Astrocyte of the cerebellum (primary cell): ENCODE data around the gene PFKP.

ENCODE experiments used
- DNase-seq: peaks from one replicate; pipeline ENCODE4 v3.0.0-alpha.2; 2011; ENCODE audit warnings: low read depth
- H3K4me3 ChIP-seq: 2 replicates; pipeline ENCODE4 v1.5.1; 2011; ENCODE audit warnings: mild to moderate bottlenecking, low read depth, low read length, moderate library complexity
- in situ Hi-C: cut with HindIII; loops from 2 replicates; pipeline ENCODE4 v1.10.0; 2017; ENCODE audit warnings: low sequenced_read_pairs
- TF ChIP-seq, protein P1 (sequence below): IDR thresholded peaks from 2 replicates; pipeline ENCODE4 v1.5.1; 2012; ENCODE audit warnings: low read length, low read depth, moderate library complexity, mild to moderate bottlenecking; ENCODE audit errors: missing control alignments

Gene PFKP

DNA sequence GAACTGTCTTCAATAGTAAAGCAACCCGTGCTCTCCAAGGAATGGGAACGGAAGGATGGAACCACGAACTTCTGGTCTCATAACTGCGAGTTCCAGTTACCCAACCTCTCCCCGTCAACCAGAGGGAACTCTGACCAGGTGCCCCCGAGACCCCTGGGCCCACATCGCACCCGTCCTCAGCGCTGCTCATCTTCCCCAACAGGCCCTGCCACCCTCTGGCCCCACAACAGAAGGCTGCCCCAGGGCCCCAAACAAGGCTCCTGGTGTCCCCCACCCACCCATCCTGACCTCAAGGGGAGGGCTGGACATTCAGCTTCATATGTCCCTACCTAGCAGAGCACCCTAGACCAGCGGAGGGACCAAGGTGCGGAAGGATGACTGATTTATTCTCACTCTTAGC is 82.6 kb downstream of the PFKP start:
- in situ Hi-C loops, result no loop called here
- no peak for DNase-seq
- TF ChIP-seq, protein P1, sequence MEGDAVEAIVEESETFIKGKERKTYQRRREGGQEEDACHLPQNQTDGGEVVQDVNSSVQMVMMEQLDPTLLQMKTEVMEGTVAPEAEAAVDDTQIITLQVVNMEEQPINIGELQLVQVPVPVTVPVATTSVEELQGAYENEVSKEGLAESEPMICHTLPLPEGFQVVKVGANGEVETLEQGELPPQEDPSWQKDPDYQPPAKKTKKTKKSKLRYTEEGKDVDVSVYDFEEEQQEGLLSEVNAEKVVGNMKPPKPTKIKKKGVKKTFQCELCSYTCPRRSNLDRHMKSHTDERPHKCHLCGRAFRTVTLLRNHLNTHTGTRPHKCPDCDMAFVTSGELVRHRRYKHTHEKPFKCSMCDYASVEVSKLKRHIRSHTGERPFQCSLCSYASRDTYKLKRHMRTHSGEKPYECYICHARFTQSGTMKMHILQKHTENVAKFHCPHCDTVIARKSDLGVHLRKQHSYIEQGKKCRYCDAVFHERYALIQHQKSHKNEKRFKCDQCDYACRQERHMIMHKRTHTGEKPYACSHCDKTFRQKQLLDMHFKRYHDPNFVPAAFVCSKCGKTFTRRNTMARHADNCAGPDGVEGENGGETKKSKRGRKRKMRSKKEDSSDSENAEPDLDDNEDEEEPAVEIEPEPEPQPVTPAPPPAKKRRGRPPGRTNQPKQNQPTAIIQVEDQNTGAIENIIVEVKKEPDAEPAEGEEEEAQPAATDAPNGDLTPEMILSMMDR, result no peak
- no peak overlapping the region for H3K4me3 ChIP-seq

DNA sequence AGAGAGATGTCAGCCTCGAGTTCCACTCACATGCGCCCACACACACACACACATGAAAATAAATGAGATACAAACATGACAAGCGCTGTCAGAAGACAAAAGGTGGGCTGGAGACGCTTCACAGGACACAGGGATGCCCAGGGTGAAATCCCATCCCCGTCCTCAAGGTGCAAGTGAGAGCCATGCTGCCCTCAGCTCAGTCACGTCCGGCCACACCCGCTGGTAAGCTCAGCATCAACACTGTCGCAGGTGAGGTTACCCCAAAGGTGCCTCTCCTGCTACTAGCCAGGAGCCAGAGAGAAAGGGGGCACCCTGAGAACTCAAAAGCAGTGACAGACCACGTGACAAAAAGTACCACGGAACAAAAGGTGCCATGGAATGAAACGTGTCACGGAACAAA is 83.0 kb downstream of the PFKP start:
- DNase-seq, result no peak
- in situ Hi-C loops, result no loop called here
- TF ChIP-seq, protein P1, result no peak
- no peak overlapping the region for H3K4me3 ChIP-seq

- in situ Hi-C loops, result no loop called here
- no peak for DNase-seq
Measured at GRCh38 chr10:3150961-3151360, 83.6 kb downstream of the PFKP start.

GRCh38 chr10:3151889-3152565 is 84.7 kb downstream of the PFKP start:
- TF ChIP-seq, protein P1, result no peak
- no peak for DNase-seq
- in situ Hi-C loops, result no loop called here
- H3K4me3 ChIP-seq, result no peak overlapping the region

More at GRCh38 chr10:3150961-3151360, 83.6 kb downstream of the PFKP start:
- H3K4me3 ChIP-seq, result no peak overlapping the region
- TF ChIP-seq, protein P1, result no peak

DNA sequence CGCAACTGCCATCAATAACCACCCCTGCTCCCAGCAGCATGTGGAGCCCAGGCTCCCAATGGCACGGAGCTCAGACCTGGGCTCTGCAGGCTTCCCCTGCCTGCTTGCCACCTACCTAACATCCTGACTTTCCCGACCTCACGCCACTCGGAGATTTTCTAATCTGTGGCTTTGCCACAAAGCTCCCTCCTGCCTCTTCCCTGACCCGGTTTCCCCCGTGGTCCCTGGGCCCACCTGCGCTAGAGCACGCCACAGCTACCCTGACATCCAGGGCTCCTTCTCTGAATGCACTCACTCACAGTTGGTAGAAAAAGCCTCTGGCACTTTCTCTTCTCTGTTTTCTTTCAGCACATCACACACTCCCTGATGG is 85.2 kb downstream of the PFKP start:
- DNase-seq, result no peak
- H3K4me3 ChIP-seq, result no peak overlapping the region
- TF ChIP-seq, protein P1, result no peak
- in situ Hi-C loops, result no loop called here

DNA sequence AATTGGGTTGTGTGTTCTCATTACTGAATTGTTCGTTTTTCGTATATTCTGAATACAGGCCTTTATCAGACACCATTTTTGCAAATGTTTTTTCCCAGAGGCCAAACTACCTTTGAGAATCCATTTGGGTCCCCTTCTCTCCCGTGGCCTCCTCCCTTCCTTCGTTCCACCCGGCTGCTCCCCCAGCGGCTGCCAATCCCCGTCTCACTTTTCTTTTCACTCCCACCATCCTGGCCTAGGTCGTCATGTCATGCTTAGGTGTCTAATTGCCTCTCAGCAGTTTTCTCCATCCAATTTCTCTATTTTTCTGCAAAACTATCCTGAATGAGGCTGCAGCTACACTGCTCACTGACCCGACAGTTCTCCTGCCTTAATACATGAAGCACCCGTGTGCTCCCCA is 87.3 kb downstream of the PFKP start:
- DNase-seq, result no peak
- in situ Hi-C loops, result no loop called here
- no peak overlapping the region for H3K4me3 ChIP-seq
- TF ChIP-seq, protein P1, result no peak

- TF ChIP-seq, protein P1, result no peak
- in situ Hi-C loops, result no loop called here
- DNase-seq, result no peak
Measured at GRCh38 chr10:3159152-3159551, 91.8 kb downstream of the PFKP start.

More at GRCh38 chr10:3159152-3159551, 91.8 kb downstream of the PFKP start:
- no peak overlapping the region for H3K4me3 ChIP-seq
